Measurements from ENCODE around the gene DNAJB8.

The DNAJB8 gene

GRCh38 chr3:128463771-128464170, 2.9 kb downstream of the DNAJB8 start:
- no peak for FAIRE-seq

- no peak for FAIRE-seq
These were observed 3.3 kb downstream of the DNAJB8 start for GRCh38 chr3:128463354-128463753.

GRCh38 chr3:128462931-128463330, 3.8 kb downstream of the DNAJB8 start:
- FAIRE-seq, result no peak

- no peak for FAIRE-seq
These were observed 4.3 kb downstream of the DNAJB8 start for GRCh38 chr3:128462341-128462910.

- FAIRE-seq, result no peak
These were observed 5.0 kb downstream of the DNAJB8 start for GRCh38 chr3:128461731-128462130.

GRCh38 chr3:128459461-128459820, 7.2 kb downstream of the DNAJB8 start:
- no peak for FAIRE-seq

- no peak for FAIRE-seq
These were observed 7.8 kb downstream of the DNAJB8 start for GRCh38 chr3:128458746-128459460.

- no peak for FAIRE-seq
These were observed 8.8 kb downstream of the DNAJB8 start for GRCh38 chr3:128457937-128458336.

GRCh38 chr3:128456776-128457715, 9.6 kb downstream of the DNAJB8 start:
- FAIRE-seq, result no peak

- no peak for FAIRE-seq
These were observed 10.6 kb downstream of the DNAJB8 start for GRCh38 chr3:128455786-128456748.

GRCh38 chr3:128455116-128455515, 11.6 kb downstream of the DNAJB8 start:
- FAIRE-seq, result no peak

- FAIRE-seq, result no peak
These were observed 12.4 kb downstream of the DNAJB8 start for GRCh38 chr3:128454310-128454618.

GRCh38 chr3:128453501-128454309, 13.0 kb downstream of the DNAJB8 start:
- no peak for FAIRE-seq

- FAIRE-seq, result no peak
These were observed 13.9 kb downstream of the DNAJB8 start for GRCh38 chr3:128452678-128453275.

GRCh38 chr3:128452120-128452519, 14.6 kb downstream of the DNAJB8 start:
- FAIRE-seq, result no peak

- FAIRE-seq, result no peak
These were observed 17.5 kb downstream of the DNAJB8 start for GRCh38 chr3:128449111-128449638.

- no peak for FAIRE-seq
These were observed 18.2 kb downstream of the DNAJB8 start for GRCh38 chr3:128448491-128448890.

GRCh38 chr3:128447561-128448013, 19.1 kb downstream of the DNAJB8 start:
- FAIRE-seq, result no peak

- no peak for FAIRE-seq
These were observed 19.9 kb downstream of the DNAJB8 start for GRCh38 chr3:128446821-128447220.

- FAIRE-seq, result no peak
These were observed 21.3 kb downstream of the DNAJB8 start for GRCh38 chr3:128445357-128445756.

GRCh38 chr3:128443771-128444170, 22.9 kb downstream of the DNAJB8 start:
- no peak for FAIRE-seq
